HG02943 (cell line): ENCODE data around the gene AK1.

Experiments used
- ATAC-seq: cut with Tn5 transposase; IDR thresholded peaks from one replicate; pipeline ENCODE4 v1.9.1; 2021; ENCODE audit warnings: mild to moderate bottlenecking, low read depth, moderate library complexity; ENCODE audit not compliant: unreplicated experiment

The AK1 gene

DNA sequence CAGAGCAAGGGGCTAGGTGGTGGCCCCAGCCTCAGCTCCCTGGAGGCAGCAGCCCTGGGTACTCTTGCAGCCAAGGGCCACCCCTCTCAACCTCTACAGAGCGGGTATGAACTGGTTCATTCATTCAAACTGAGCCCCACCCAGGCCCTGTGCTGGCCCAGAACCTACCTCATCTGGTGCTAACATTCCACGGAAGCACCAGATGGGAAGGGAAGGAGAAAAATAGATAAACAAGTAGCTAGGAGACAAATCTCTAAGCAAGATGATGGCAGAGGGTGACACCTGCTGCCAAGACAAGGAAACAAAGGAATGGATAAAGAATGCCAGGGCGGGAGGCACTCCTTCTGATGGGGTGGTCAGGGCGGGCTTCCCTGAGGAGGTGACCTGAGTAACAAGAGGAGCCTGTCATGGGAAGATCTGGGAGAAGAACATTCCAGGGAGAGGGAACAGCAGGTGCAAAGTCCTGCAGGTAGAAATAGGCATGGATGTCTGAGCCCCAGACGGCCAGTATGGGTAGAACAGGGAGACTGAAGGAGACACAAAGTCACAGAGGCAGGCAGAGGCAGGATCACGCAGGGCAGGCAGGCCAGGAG, 33.2 kb upstream of the AK1 start:
- no peak for ATAC-seq

DNA sequence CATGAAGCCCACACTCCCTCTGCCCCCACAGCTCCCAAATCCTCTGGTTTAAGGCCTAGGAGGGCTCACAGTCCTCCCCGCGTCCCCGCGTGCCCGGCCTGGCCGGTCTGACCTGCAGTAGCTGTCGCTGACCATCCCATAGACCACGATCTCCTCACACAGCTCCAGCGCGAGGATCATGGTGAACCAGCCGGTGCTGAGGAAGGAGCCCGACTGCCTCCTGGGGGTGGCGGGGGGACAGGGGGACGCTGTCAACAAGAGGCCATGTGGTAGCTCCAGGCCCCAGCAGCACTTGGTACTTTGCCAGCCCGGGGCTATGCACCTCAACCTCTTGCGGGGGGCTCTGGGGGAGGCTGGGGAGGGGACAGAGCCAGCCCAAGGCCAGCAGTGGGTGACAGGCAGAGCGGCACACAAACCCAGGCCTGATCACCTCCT, 32.4 kb upstream of the AK1 start:
- no peak for ATAC-seq

DNA sequence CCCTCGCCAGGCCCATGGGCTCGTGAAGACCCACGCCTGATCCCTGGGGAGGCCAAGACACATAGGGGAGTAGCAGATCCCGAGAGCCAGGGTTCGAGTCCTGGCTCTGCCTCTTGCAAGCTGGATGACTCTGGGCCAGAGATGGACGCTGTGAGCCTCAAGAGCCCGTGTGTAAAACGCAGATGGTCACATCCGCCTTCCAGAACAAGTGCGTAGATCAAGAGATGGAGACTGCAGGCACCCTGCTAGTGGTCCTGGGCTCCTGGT, 31.1 kb upstream of the AK1 start:
- ATAC-seq, result no peak

DNA sequence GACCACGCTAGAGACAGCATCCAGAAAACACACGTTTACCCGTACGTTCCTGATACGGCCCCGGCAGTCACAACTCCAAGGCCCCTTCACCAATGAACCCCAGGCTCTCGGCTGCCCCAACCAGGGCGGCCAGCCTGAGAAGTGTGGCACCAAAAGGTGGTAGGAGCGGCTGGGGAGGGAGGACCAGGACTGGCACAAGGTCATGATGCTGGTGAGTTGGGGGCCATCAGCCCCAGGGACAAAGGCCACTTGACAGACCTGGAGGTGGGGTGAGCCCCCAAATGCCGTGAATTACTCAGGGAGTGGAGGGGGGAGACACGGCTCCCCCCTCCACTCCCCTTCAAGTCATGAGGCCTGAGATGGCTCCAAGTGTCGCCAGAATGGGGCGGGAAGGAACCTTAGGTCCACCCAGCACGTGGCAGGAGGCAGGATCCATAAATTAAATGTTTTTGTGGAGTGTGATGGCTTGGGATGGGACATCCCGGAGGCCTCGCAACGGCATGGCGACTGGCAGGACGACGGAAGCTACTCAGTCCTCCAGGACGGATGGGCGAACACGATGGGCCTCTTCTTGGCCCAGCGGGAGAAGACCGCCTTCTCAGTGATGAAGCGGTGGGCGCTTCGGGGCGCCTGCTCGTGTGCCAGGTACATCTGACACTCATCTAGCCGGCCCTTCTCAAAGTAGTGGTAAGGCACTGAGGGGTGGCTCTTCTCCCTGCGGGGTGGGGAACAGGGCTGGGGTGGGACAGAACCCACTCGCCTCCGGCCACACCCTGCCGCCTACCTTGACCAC, 30.6 kb upstream of the AK1 start:
- no peak for ATAC-seq

DNA sequence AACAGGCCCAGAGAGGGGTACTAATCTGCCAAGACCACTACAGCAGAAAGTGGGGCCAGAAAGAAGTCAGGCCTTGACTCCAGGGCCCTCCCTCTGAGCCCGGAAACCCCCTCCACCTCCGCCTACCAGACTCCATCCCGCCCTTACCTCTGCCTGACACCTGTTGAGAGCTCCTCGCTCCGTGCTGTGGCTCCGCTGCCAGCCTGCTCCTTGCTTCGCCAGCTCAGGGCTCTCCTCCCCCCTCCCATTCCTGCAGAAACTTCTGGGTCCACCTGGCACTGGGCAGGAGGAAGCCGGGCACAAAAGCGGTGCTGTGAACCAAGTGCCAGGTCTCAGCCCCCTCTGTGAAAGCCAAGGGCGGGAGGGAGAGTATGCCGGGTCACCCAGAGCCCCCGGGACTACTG, 28.3 kb upstream of the AK1 start:
- no peak for ATAC-seq

DNA sequence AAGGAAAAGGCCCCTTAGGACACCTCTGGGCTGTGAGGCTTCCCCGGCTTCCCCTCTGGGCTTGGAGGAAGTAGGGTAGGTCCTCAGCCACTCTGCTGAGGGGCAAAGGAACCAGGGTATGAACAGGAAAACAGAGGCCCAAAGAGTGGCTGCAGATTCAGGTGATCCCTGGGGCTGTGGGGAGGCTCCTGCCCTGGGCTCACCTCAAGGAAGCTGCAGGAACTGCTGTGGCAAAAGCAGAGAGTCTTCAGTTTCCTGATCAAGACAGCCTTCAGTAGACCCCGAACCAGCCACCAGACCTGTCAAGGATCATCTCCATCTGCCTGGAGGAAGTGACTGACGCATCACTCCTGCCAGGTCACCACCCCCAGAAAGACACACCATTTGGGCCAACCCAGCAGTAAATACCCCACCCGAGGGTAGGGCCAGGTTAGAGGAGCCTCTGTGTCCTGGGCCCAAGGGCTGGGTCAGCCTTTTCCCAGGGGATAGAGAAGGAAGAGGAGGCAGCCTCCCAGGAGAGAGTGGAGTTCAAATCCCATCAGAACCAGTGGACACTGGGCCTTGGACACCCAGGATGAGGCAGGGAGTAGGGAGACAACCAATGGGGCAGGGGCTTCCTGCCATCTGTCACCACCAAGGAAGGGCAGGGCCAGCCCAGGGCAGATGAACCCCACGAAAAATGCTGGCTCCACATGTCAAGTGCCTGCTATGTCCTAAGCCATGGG, 27.7 kb upstream of the AK1 start:
- ATAC-seq, result no peak

DNA sequence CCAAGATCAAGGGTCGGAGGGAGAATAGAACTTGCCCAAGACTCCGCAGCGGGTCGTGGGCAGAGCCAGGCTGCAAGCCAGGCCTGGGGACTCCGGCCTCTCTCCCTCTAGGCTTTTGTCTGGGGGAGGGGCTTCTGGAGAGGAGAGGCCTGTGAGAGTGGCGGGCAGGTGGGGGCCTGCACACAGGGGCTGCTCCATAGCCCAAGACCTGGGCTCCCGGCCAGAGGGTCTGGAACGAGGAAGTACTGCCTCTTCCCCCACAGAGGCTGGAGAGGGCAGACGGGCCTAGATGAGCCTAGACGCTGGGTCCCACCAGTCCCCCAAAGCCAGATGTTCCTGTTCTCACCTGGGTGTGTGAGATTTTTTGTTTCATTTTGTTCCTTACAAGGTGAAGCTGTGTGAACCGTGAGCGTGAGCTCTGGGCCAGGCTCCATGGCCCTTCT, 27.1 kb upstream of the AK1 start:
- no peak for ATAC-seq

DNA sequence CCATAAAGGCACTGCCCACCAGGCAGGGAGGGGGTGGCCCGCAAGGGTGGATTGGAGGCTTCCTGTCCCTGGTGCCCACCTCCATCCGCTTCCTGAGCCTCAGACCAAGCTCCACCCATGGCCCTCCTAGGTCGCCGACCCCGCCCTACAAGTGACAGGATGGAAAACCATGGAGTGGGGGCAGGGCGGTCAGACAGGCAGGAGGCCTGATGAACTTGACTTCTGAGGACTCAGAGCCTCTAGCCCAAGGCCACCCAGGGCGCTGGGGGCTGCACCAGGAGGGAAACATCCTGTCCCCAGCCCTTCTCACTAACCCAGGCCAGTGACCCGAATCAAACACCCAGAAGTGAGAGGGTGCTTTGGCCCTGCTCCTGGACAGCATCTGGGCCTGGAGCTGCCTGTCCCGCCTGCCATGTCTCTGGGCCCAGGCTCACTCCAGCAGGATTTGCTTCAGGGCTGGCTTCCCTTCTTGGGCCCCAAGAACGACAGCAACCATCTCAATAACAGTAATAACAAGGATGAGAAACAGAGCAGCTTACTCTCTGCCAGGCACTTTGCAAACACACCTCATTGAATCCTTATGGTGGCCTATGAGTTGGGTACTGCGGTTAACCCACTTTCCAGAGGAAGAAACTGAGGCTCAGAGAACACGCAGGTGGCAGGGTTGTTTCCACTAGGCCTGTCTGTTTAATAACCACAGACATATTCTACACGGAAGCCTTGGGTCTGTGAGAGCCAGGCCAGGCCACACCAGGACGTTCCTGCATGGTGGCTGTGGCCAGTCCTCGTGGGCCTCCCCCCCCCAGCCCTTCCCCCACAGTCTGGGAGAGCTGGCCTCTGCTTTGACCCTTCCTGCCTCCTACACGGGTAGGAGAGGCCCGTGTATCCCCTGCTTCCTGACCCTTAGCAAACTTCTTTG, 26.3 kb upstream of the AK1 start:
- ATAC-seq, result no peak

DNA sequence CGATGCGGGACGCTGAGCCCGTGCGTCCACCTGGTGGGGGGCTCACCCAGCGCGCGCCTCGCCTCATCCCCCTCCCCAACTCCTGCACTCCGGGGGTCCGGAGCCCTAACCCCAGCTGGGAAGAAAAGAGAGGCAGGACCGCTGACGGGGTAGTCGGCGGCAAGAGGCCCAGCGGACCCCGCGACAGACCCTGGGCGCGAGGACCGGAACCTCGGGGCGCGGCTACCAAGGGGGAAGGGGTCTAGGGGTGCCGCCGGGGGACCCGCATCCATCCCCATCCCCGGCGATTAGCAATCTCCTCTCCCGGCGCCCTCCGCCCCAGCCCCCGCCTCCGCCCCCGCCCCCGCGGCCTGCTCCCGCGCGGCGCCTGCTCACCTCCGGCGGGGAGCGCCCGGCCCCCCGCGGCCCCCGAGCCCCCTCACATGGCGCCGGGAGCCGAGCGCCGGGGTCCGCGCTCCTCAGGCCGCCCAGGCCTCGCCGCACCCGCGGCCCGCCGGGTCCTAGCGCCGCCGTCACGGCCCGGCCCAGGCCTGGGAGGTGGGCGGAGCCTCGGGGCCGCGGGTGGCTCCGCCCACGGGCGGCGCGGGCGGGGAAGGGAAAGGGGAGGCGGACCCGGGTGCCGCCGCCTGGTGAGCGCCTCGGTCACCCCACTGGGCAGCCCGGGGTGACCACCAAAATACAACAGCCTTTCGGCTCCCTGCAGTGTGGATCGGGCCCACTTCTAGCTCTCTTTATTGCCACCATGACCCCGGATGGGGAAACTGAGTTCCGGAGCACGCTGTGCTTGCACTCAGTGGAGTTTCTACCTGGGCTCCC, 21.9 kb upstream of the AK1 start, which contains the start of gene ST6GALNAC6:
Gene ST6GALNAC6 (minus strand): TSS at position 476 of the 816 bp plus-strand sequence. CDS start 1,622 bp downstream, outside the sequence.
- ATAC-seq, result peak; percentile 53

DNA sequence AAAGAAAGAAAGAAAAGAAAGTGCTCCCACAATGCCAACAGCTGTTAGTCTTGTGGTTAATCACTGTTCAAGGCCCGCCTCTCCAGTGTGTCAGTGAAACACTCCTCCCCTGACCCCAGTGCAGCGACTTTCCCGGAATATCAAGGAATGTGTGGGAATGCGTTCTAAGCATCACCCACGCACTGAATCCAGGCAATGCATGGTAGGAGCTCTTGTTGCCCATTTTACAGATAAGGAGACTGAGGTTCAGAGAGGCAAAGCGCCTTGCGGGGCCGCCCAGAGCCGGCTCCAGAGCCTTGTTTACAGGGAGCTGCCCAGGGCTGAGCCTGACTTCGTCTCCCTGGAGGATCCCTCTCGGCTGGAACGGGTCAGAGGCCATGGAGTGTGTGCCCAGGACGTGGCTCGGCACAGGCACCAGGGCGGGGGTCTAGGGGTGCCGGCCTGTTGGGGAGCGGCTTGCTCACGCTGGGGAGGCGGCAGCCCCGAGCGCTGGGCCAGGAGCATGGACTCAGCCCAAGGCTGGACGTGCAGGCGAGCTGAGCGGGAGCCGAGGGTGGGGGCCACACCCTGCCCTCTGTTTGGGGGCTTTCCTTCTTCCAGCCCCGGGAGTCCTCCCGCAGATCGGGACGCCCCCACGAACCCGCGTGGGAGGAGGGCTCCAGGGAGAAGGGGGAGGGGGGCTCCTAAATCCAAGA, 21.1 kb upstream of the AK1 start:
- ATAC-seq, result no peak

DNA sequence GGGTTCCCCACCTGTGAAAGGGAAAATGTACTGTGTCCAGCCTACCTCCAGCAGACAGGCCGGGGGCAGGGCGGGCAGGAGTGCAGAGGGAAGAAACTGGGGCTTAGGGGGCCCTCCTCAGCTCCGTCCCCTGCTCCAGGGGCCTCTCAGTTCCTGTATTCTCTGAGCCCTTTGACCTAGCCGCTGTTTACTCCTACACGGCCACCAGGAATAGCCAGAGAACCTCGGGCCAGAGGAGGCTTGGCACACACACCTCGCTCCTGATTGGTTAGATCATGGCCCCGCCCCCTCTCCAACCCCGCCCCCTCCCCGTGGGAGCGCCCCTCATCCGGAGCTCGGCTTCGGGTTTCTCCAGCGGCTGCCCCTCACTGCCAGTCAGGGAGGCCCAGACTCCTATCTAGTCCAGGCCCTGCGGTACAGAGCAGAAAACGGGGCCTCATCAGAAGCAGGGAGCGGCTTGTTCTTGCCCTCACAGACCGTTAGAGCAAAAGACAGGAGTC, 19.8 kb upstream of the AK1 start:
- no peak for ATAC-seq

DNA sequence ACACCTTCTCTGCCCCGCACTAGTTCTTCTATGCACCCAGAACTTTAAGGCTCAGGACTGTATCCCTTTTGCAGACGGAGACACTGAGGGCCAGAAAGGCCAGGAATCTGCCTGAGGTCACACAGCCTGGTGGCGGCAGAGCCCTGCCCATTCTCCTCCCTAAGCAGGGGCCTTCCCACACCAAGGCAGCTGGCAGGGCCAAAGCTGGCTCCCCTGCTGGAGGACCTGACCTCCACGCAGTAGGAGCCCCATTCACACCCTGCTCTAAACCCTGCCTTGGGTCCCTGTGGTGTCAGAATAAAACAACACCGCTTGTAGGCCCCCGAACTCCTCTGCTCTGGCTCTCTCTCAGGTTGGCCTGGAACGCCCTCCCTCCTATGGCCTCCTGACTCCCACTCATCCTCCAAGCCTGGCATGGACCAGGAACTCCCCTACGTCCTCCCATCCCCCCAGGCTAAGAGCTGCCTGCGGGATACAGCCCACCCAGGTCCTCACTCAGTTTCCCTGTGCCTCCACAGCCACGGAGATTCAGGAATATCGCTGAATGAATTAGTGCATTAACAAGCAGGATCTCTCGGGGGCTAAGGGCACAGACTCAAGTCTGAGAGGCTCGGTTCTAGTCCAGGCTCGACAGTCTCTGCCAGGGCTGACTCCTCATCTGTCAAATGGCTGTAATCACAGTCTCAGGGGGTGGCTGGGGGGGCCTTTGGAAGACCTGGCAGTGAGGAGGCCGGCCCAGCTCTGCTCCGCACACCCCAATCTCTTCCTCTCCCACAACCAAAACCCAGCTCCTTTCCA, 19.1 kb upstream of the AK1 start:
- ATAC-seq, result no peak

DNA sequence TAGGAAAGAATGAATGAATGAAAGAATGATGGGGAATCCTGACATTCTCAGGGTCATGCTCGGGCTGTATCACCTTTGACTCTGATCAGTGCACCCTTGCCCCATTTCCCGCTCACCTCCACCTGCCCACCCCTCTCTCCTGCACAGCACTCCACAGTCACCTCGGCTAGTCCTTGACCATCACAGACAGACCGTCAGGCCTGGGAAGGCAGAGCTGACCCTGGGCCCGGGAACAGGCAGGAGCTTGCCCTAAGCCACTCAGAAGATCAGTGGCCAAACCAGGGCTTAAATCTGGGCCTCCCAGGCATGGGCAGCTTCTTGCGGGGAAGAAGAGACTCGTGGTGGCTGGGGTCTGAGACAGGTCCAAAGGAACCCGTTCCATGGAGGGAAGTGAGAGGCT, 18.3 kb upstream of the AK1 start:
- ATAC-seq, result no peak

DNA sequence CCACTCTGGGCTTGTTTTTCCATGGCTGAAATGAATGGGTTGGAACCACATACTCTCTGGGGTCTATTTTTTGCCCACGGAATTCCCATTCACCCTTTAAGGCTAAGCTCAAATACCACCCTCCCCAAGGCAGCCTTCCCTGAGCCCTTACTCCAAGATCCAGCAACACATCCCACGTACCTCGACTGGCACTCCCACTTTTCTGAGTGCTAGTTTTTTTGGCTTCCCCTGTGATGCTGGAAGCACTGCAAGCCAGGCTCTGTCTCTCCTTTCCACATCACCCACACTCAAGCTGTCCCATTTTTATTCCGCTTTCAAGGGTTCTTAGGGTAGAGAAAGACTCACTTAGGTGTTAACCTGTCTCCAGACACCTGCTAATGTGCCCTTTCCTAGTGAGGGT, 15.9 kb upstream of the AK1 start:
- ATAC-seq, result no peak

DNA sequence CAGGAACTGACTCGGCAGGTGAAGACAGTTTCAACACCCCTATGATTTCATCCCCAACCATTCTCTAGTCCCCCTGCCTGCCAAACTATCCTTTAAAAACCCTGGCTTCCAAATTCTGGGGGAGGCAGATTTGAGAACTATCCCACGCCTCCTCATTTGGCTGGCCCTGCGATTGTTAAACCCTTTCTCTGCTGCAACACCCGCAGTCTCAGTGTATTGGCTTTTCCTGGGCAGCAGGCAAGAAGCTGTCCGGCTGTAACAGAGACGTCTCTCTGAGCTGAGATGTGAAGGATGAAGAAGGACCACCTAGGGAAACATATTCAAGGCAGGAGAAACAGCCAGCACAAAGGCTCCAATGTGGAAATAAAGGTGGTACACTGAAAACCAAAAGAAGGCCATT, 15.4 kb upstream of the AK1 start:
- no peak for ATAC-seq

DNA sequence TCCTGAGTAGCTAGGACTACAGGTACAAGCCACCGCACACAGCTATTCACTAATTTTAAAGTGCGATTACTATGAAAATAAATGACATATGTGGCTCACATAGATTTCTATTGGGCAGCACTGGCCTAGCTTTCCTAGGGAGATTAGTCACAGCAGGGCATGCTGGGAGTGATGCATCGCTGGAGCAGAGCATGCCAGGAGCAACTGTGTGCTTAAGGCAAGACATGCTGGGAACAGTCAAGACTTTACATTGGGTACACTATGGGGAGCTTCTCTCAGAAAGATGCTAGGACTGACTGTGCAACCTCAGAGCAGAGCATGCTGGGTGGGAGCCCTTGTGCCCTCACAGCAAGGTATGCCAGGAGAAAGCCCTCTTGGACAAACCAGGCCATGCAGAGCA, 12.6 kb upstream of the AK1 start:
- no peak for ATAC-seq

DNA sequence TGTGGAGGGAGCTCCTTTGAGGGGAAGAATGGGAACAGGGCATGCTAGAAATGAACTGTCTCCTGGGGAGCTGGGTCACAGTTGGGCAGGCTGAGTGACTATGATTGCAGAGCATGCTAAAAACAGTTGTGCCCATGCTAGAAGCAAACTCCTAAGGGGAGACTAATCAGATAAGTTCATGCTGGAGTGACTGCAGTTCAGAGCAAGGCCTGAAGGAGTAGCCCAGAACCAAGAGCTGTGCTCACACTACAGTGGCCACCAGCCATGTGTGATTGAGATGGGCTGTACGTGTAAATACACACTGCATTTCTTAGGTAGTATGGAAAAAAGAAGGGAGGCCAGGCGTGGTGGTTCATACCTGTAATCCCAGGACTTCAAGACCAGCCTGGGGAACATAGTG, 10.3 kb upstream of the AK1 start:
- ATAC-seq, result no peak

DNA sequence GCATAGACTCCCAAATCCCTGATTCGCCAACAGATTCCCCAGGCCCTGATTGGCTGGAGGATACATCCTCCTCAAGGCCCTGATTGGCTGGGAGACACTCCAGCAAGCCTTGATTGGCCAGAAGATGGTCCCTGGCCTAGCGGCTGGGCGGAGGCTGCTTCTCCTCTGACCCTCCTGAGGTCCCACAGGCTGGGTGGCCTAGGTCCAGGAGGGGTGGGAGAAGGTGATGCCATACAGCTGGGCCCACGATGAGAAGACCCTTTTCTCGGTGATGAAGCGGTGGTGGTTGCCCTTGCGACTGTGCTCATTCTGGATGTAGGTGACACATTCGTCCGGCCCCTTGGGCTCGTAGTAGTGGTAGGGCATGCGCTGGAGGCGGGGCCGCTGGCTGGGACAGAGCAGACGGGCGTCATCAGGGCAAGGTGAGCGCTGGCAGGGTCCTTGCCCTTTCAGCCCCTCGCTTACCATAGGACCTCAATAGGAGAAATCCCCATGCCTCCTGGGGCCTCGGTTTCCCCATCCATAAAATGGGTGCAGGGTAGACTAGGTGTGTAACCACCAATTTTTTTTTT, 9.0 kb upstream of the AK1 start:
- no peak for ATAC-seq
